Measurements from ENCODE around the gene EPOP.
A peak's percentile ranks its signal among the peaks of the same experiment; 100 is the strongest.
"Not testable (repeated sequence)": the region's sequence is repeated elsewhere in the genome, so short reads cannot be mapped to it uniquely, and the experiment has no call there.

Gene EPOP

GRCh38 chr17:38672788-38673706 lies 1.7 kb downstream of the EPOP start:
- DNase-seq: no peak

- DNase-seq: no peak
These were observed 2.6 kb downstream of the EPOP start for GRCh38 chr17:38671939-38672720.

GRCh38 chr17:38669520-38669919 lies 5.2 kb downstream of the EPOP start:
- DNase-seq: no peak

GRCh38 chr17:38667787-38668122 lies 7.0 kb downstream of the EPOP start:
- no peak for DNase-seq

- DNase-seq: peak; percentile 34
These were observed 7.5 kb downstream of the EPOP start for GRCh38 chr17:38667099-38667786.

- no peak for DNase-seq
These were observed 10.7 kb downstream of the EPOP start for GRCh38 chr17:38663964-38664644.

GRCh38 chr17:38663125-38663751 lies 11.5 kb downstream of the EPOP start:
- DNase-seq: peak; percentile 42

GRCh38 chr17:38660097-38661025 lies 14.4 kb downstream of the EPOP start:
- no peak for DNase-seq

GRCh38 chr17:38659415-38659814 lies 15.3 kb downstream of the EPOP start:
- DNase-seq: no peak

GRCh38 chr17:38658741-38659345 lies 15.9 kb downstream of the EPOP start:
- no peak for DNase-seq

- no peak for DNase-seq
These were observed 16.7 kb downstream of the EPOP start for GRCh38 chr17:38657824-38658740.

GRCh38 chr17:38656959-38657823 lies 17.6 kb downstream of the EPOP start:
- no peak for DNase-seq

GRCh38 chr17:38654411-38655398 lies 20.1 kb downstream of the EPOP start:
- no peak for DNase-seq

- no peak for DNase-seq
These were observed 21.1 kb downstream of the EPOP start for GRCh38 chr17:38653679-38654078.

- DNase-seq: no peak
These were observed 21.5 kb downstream of the EPOP start for GRCh38 chr17:38653230-38653629.

- not testable (repeated sequence) for DNase-seq
These were observed 24.0 kb downstream of the EPOP start for GRCh38 chr17:38650653-38651173.

GRCh38 chr17:38637951-38638350 lies 36.8 kb downstream of the EPOP start:
- no peak for DNase-seq
